Middle frontal gyrus (tissue), 1 donor: ENCODE measurements around the gene NOS2.
"Not testable (repeated sequence)": the region's sequence is repeated elsewhere in the genome, so short reads cannot be mapped to it uniquely, and the experiment has no call there.

ENCODE experiments used
- DNase-seq: peaks from one replicate; pipeline ENCODE4 v3.0.0-alpha.2; 2015; ENCODE audit warnings: low spot score; ENCODE audit errors: extremely low spot score

The NOS2 gene

DNA sequence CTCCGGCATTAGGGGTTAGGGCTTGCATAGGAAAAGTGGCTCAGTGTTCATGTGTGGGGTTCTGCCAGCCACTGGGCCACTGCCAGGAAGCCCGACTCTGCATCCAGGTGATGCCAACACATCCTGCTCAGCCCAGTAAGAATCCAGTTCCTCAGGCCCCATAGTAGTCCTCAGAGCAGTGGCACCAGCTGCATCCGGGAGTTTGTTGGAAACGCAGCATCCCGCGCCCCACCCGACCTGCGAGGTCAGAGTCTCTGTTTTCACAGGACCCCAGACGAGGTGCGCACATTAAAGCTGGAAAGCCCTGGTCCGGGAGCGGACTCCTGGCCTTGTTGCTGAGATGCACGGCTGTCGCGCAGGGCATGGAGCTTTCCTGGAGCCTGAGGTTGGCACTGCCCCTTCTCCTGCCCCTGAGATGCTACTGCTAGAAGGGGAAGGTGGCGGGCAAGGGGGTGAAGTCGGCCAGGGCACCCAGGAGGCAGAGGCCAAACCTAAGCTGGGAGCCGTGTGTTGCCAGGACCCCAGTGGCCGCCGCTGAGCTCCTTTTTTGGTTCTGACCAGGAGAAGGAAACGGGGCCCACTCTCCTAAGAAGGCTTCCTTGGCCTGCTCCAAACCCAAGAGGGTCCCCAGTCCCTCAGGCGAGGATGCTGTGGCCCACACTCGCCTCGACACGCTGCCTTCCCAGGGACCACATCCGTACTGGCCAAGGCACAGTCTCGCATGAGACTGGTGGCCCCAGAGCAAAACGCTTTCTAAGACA lies 44.4 kb downstream of the NOS2 start:
- no peak for DNase-seq

DNA sequence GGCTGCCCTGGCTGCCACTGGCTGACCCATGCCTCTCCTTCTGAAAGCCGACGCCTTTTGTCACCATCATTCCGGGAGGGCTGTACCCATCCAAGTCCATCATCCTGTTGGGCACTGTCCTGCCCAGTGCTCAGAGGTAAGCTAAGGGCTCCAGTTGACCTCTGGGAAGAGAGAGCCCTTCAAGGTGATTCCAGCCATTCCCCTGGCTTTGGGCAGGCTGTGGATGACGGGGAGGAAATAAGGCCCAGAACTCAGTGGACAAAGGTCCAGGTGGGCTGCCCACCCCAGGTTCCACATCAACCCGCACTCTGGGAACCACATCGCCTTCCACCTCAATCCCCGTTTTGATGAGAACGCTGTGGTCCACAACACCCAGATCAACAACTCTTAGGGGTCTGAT lies 45.8 kb downstream of the NOS2 start:
- DNase-seq, result no peak

DNA sequence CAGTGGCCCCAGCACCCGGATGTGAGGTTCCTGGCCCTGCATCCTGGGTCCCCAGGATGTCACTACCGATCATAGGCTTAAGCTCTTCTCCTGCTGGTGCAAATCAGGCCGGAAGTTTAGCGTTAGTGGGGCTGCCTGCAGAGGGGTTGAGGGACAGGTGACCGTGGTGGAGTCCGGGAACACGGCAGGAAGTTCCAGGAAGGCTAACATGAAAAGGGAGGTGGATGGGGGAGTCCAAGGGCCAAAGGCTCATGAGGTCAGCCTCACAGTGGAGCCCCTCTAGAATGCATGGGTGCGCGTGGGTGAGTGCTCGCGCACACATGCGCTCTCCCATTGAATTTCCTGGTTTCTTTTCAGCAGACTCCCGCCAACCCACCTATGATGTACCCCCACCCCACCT lies 46.6 kb downstream of the NOS2 start:
- DNase-seq, result not testable (repeated sequence)

DNA sequence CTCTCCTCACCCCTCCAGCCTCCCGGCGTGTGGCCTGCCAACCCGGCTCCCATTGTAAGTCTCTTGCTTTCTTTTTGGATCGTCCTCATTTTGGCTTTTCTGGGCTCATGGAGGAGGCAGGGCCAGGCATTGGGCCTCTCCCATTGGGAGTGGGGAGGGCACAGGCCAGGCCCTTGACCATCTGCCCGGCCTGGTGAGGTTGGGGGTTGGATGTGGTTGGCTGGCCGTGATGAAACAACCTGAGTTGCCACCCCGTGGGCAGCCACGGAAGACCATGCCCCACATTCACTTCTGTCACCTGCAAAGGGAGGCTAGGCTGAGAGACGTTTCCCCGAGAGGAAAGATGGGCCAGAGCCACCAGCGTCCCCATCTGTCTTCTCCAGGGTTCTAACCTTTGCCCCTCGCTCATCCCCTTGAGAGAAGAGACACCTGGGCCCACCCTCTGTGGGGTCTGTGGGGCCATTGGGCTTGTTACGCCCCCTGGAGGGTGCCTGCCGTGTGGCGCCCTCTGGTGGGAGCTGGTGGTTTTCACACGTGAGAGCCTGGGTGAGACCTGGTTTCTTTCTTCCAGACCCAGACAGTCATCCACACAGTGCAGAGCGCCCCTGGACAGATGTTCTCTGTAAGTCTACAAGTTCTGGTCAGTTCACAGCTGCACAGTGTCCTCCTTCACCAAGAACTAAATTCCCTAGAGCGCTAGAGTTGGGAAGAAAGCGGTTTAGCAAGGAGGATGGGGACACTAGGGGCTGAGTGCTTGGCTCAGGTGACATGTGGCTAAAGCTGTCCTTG lies 47.3 kb downstream of the NOS2 start:
- DNase-seq, result not testable (repeated sequence)

DNA sequence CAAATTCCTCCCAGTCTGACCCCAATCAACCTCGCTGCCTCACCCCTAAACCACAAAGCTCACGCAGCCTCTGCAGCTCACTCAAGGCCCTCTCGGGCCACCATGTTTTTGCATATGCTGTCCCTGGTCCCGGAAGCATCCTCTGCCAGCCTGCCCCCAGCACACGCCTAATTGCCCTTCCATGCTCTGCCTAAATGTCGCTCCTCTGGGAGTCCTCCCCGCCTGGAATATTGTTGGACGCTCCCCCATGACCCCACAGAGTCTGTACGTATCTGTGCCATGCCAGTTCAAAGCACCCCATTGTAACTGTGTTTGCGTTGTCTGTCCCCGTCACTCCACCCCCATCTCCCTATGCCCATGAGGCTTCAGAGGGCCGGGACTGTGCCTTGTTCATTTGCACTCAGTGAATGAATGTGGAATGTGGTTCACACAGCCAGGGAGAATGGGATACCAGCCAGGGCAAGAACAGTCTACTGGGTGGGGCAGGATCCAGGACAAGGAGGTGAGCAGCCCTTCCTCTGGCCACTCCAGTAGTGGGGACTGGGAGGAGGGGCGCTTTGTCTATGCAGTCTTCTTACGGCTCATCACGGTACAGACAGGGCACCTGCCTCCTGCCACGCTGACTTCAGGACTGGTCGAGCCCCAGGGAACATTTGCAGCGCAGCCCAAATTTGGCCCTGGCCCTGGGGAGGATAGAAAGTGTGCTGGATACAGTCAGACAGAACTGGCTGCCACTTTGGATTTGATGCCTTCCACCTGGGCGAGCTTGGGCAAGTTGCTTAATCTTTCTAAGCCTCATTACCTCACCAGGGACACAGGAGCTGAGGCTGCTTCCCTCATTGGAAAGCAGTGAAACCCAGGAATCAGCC lies 48.5 kb downstream of the NOS2 start:
- DNase-seq, result no peak

- DNase-seq, result no peak
These were observed 49.2 kb downstream of the NOS2 start for GRCh38 chr17:27751166-27751565.

- not testable (repeated sequence) for DNase-seq
These were observed 50.7 kb downstream of the NOS2 start for GRCh38 chr17:27749562-27750150.

- DNase-seq, result no peak
These were observed 51.9 kb downstream of the NOS2 start for GRCh38 chr17:27748360-27748825.

- DNase-seq, result no peak
These were observed 52.6 kb downstream of the NOS2 start for GRCh38 chr17:27747462-27748359.

- DNase-seq, result no peak
These were observed 53.4 kb downstream of the NOS2 start for GRCh38 chr17:27746881-27747280.

DNA sequence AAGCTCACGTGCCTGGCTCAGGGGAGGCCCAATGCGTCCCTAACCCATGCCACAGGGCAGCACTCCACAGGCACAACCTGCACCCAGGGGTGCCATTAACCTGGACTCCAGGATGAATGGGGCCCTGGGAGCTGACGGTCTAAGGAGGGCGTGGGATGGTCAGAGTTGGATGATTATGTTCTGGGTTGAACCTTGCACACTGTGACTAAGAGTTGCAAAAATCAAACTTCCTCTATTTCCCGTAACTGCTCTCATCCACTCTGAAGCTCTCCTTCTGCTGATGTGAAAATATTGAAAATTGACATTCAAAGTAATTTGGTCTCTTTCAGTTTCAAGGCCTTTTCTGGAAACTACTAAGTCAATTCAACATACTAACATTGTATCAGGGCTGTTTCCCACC lies 54.0 kb downstream of the NOS2 start:
- not testable (repeated sequence) for DNase-seq

DNA sequence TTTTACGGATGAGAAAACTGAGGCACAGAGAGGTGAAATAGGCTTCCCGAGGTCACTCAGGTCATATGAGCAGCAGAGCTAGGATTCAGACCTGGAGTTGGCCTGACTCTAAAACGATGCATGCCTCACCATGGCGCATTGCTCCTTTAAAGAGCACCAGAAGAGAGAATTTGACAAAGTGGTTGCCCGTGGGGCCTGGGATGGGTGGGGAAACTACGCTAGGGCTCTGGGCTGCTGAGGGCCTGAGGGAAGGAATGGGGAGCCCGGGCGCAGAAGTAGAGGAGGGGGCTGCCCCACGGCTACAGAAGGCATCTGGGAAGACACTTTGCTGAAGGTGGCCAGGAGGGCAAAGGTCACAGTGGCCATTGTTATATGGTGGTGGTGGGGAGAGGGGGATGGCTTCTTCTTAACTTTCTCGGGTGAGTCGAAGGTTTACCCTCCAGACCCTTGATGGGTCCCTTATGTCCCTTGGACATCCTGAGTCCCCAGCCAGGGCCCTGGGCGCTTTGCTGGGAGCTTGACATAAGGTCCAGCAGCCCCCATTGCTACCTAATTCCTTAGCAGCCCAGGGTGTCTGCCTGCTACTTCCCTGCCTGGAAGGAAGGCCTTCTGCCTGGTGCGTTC lies 55.0 kb downstream of the NOS2 start:
- DNase-seq, result not testable (repeated sequence)

GRCh38 chr17:27743281-27743885 lies 56.9 kb downstream of the NOS2 start:
- no peak for DNase-seq

DNA sequence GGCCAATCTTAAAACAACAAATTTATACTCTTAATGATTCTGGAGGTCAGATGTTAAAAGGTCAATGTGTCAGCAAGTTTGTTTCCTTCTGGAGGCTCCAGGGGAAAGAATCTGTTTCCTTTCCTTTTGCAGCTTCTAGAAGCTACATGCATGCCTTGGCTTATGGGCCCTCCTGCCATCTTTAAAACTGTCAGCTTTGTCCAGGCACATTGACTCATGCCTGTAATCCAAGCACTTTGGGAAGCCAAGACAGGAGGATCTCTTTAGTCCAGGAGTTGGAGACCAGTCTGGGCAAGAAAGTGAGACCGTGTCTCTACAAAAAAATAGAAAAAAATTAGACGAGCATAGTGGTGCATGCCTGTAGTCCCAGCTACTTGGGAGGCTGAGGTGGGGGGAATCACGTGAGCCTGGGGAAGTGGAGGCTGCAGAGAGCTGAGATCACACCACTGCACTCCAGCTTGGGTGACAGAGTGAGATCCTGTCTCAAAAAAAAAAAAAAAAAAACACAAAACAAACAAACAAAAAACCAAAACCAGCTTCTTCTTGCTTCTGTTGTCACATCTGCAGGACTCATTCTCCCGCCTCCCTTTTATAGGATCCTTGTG lies 58.3 kb downstream of the NOS2 start:
- DNase-seq, result no peak

DNA sequence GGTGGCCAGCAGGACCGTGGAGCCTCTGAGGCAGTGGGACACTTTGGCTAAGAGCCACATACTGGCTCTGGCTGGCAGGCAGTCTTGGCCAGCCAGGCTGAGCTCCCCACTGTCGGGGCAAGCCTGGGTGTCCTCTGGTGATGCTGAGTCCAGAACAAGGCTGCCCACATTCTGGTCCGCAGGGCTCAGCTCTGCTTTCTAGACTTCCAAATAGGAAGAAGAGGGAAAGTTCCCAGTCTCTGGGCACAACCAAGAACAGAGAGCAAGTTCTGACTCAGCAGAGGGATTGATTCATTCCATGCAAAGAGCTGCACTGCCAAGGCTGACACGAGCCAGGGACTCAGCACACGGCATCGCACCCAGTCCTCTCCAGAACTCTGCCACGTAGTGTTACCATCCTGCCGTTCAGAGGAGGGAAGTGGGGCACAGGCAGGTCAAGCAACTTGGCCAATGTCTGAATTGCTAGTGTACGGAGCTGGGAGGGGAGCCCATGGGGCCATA lies 58.9 kb downstream of the NOS2 start:
- DNase-seq, result no peak

- not testable (repeated sequence) for DNase-seq
These were observed 59.8 kb downstream of the NOS2 start for GRCh38 chr17:27740541-27740940.

DNA sequence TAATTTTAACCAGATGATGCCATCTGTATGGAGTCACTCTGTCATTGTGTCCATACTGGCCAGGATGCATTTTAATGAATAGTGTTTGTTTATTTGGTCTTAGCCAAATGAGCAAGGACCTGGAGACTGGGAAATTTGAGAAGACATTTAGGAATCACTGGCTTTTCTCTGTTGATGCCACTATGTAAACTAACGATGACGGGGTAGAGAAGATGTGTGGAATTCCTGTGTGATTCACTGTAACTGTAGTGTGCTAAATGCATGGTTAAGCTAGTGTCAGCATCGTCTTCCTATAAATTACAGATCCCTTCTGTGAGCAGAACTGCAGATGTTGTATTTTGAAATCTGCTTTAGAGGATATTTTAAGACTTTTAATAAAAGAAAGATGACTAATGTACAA lies 66.6 kb downstream of the NOS2 start:
- no peak for DNase-seq

DNA sequence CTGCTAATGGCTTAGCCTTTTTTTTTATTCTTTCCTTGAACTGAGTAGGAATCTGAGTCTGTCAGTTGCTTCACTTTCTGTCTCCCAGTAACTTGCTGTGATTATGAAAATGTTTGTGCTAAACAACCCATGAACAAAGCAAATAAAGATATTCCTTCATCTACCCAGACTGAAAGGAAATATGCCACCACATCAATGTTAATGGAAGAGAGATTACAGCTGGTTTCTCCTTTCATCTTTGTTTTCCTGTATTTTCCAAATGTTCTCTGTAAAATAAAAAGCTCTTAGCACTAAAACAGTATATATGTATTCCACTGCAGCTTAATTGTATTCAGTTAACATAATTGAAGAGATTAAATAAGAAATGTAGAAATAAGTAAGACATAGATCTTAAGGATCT lies 67.6 kb downstream of the NOS2 start:
- DNase-seq, result not testable (repeated sequence)

DNA sequence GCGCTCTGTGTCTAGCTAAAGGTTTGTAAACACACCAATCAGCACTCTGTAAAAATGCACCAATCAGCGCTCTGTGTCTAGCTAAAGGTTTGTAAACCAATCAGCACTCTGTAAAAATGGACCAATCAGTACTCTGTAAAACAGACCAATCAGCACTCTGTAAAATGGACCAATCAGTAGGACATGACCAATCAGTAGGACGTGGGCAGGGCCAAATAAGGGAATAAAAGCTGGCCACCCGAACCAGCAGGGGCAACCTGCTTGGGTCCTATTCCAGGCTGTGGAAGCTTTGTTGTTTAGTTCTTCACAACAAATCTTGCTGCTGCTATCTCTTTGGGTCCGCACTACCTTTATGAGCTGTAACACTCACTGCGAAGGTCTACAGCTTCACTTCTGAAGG lies 74.3 kb downstream of the NOS2 start:
- not testable (repeated sequence) for DNase-seq
